MM.1S (cell line): ENCODE measurements around the gene TTL.

Source experiments
- CTCF ChIP-seq: fragments of 300-600 bp; sonication (generic); IDR thresholded peaks from 2 replicates; pipeline ENCODE4 v1.5.1; 2016; ENCODE audit warnings: antibody characterized with exemption, low read length, mixed read lengths
- EZH2 ChIP-seq: fragments of 300-600 bp; sonication (generic); optimal IDR thresholded peaks from 2 replicates; pipeline ENCODE3; 2017; ENCODE audit warnings: low read depth, mild to moderate bottlenecking, antibody characterized with exemption, low read length, mixed read lengths
- EZH2phosphoT487 ChIP-seq: fragments of 300-600 bp; sonication (generic); IDR thresholded peaks from 2 replicates; pipeline ENCODE4 v1.6.1; 2018; ENCODE audit warnings: antibody characterized with exemption, low read length

- no peak for TF ChIP-seq EZH2
- TF ChIP-seq CTCF: no peak
- no peak for TF ChIP-seq EZH2phosphoT487
Measured at GRCh38 chr2:112520234-112520783, 38.4 kb downstream of the TTL start.
